ENCODE results near the gene ACTN4. TPM values are rescaled to one million over a fixed set of nuclear protein-coding genes. Genes with fewer than 3 reads are reported as not detected.

ACTN4 gene
- total RNA-seq, 1 donor from 2014 or later, result 197 TPM

DNA sequence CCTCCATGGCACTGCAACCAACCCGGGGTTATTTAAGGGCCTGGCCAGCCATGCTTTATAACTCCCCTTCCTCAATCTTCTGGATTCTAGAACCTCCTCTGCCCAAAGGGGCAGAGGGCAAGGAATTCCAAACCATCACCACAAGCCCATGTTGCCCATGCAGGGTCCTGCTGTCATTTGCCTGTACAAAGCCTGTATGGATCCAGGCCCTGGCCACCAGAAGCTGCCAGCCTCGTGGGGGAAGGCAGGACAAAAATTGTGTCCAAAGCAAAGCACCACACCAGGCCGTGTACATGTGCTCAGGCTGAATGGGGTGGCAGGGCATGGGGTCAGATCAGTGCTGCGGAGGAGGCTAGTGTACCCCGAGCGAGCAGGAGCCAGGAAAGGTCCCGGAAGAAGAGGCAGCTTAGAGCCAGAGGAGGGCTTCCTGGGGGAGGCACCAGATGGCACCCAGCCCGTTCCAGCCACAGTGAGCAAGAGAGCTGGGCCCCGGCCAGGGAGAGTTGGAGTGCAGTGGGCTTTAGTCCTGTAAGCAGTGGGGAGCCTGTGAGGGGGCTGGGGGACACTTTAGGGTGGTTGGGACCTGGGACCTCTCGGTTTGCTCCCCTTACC, 61.1 kb downstream of the ACTN4 start:
- no peaks in the 10 kb centered on the region for H3K9me3 Mint-ChIP-seq
- H3K4me1 Mint-ChIP-seq, result no peaks in the 10 kb centered on the region
- ATAC-seq (ENCODE audit: low read depth) (no peak), DNase-seq (no peak)
- POLR2A ChIA-PET, result no interaction called here
- H3K4me3 Mint-ChIP-seq, result no peak overlapping the region
- TF ChIP-seq, protein P1, sequence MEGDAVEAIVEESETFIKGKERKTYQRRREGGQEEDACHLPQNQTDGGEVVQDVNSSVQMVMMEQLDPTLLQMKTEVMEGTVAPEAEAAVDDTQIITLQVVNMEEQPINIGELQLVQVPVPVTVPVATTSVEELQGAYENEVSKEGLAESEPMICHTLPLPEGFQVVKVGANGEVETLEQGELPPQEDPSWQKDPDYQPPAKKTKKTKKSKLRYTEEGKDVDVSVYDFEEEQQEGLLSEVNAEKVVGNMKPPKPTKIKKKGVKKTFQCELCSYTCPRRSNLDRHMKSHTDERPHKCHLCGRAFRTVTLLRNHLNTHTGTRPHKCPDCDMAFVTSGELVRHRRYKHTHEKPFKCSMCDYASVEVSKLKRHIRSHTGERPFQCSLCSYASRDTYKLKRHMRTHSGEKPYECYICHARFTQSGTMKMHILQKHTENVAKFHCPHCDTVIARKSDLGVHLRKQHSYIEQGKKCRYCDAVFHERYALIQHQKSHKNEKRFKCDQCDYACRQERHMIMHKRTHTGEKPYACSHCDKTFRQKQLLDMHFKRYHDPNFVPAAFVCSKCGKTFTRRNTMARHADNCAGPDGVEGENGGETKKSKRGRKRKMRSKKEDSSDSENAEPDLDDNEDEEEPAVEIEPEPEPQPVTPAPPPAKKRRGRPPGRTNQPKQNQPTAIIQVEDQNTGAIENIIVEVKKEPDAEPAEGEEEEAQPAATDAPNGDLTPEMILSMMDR (IDR thresholded peaks at IDR 0.05), result no peak
- H3K27me3 Mint-ChIP-seq, result no peaks in the 10 kb centered on the region
- intact Hi-C loops (cut with micrococcal nuclease), result no loop called here
- H3K36me3 Mint-ChIP-seq (ENCODE audit: low read depth), result peaks cover 85% of the 10 kb centered on the region
- H3K27ac Mint-ChIP-seq, result no peak overlapping the region
- CTCF ChIA-PET, result no interaction called here

DNA sequence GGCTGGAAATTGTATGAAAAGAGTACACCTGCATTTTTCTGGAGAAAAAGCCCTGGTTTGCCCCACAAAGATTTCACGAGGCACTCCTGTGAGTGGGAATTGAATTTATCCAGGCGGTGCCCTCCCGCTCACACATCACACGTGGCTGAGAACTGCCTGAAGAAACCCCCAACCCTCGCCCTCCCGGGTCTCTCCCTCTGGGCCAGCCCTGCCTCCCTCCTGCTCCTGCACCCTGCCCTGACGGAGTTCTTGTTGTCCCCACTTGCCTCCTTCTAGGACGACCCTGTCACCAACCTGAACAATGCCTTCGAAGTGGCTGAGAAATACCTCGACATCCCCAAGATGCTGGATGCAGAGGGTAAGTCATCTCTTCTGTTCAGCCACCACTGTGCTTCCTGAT, 61.7 kb downstream of the ACTN4 start:
- no peaks in the 10 kb centered on the region for H3K27me3 Mint-ChIP-seq
- ChIA-PET CTCF (no interaction called here), POLR2A (no interaction called here)
- no peak overlapping the region for H3K4me3 Mint-ChIP-seq
- DNase-seq (no peak), ATAC-seq (ENCODE audit: low read depth) (no peak)
- TF ChIP-seq, protein P1 (IDR thresholded peaks at IDR 0.05), result no peak
- H3K27ac Mint-ChIP-seq, result no peak overlapping the region
- intact Hi-C loops (cut with micrococcal nuclease), result no loop called here
- H3K4me1 Mint-ChIP-seq, result no peaks in the 10 kb centered on the region
- no peaks in the 10 kb centered on the region for H3K9me3 Mint-ChIP-seq
- peaks cover 85% of the 10 kb centered on the region for H3K36me3 Mint-ChIP-seq (ENCODE audit: low read depth)

DNA sequence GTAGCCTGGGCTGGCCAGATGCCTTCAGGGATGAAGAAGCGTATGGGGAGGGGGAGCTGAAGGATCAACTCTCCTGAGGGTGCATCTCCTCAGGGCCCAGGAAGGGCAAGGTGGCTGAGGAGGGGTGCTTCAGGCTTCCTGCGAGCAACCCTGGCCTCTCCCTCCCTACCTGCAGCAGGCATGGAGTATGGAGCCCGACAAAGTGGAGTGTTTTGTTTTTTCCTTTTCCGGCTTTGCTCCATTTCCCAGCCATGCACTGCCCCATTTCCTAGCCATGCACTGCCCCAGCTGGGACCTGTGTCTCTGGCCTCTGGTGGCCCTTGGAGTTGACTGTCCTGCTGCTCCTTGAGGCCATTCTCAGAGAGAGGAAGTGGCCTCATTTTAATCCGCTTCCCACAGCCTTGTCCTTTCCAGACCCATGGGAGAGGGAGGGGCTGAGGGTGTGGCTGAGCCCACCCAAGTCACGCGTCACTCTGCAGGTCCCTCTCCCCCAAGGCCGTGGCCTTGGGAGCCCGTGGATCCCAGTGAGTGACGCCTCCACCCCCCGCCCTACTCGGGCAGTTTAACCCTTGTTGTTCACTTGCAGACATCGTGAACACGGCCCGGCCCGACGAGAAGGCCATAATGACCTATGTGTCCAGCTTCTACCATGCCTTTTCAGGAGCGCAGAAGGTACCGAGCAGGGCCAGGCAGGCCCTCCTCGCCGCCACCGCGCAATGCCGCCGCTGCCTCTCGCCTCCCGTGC, 62.4 kb downstream of the ACTN4 start:
- Mint-ChIP-seq H3K4me3 (no peak overlapping the region), H3K36me3 (ENCODE audit: low read depth) (peaks cover 82% of the 10 kb centered on the region), H3K4me1 (no peaks in the 10 kb centered on the region), H3K27ac (no peak overlapping the region), H3K27me3 (no peaks in the 10 kb centered on the region), H3K9me3 (no peaks in the 10 kb centered on the region)
- TF ChIP-seq, protein P1 (IDR thresholded peaks at IDR 0.05), result no peak
- ChIA-PET CTCF (no interaction called here), POLR2A (no interaction called here)
- DNase-seq (no peak), ATAC-seq (ENCODE audit: low read depth) (no peak)
- intact Hi-C loops (cut with micrococcal nuclease), result no loop called here

DNA sequence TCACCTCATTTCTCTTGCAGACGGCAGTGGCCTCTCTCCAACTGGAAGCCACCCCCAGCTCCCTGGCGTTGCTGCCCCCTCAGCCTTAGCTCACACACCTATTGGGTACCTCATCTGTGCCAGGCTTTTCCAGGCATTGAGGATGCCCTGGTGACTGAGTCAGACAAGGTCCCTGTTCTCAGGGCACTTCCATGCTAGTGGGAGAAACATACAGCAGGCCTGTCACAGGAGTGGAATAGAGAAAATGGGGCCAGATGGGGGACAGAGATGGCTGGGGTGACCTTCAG, 62.9 kb downstream of the ACTN4 start:
- H3K36me3 Mint-ChIP-seq (ENCODE audit: low read depth), result peaks cover 78% of the 10 kb centered on the region
- no peaks in the 10 kb centered on the region for H3K4me1 Mint-ChIP-seq
- ChIA-PET POLR2A (interaction anchor here (0.6 kb wide), 1 partner anchor 29 kb away, joined by 5 read pairs; no protein-coding TSS in a partner anchor), CTCF (no interaction called here)
- H3K27me3 Mint-ChIP-seq, result no peaks in the 10 kb centered on the region
- DNase-seq (no peak), ATAC-seq (ENCODE audit: low read depth) (no peak)
- intact Hi-C loops (cut with micrococcal nuclease), result no loop called here
- TF ChIP-seq, protein P1 (IDR thresholded peaks at IDR 0.05), result no peak
- H3K4me3 Mint-ChIP-seq, result no peak overlapping the region
- no peaks in the 10 kb centered on the region for H3K9me3 Mint-ChIP-seq
- H3K27ac Mint-ChIP-seq, result no peak overlapping the region

DNA sequence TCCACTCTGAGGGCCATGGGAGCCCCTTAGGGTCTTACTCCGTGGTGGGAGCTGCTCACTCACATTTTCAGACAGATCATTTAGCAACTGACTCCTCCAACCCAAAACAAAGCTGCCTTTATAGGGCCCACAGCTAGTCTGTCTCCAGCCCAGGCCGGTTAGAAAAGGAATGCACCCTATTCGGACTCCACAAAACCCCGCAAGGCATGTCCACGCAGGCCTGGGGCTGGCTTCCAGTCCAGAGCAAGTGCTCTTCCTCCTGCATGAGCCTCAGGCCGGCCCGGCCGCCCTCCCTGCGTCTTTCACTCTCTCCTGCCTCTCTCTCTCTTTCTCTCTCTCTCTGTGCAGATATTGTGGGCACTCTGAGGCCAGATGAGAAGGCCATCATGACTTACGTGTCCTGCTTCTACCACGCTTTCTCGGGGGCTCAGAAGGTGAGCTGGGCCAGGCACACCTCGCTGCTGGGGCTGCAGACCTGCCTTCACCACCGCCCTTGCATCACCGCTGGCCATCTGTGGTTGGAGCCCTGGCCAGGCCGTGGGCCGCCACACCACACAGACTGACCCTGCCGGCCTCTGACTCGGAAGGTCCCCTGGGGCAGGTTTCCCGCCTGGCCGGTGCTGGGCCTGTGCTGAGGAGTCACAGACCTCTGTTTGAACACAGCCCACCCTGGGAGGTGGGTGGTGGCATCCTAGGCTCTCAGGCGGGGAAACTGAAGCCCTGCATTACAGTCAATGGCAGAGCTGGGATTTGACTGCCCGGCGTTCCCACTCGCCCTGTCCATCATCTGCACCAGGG, 63.7 kb downstream of the ACTN4 start:
- CTCF ChIA-PET, result no interaction called here
- peaks cover 77% of the 10 kb centered on the region for H3K36me3 Mint-ChIP-seq (ENCODE audit: low read depth)
- POLR2A ChIA-PET, result interaction anchor here (0.6 kb wide), 1 partner anchor 28 kb away, joined by 5 read pairs; no protein-coding TSS in a partner anchor
- H3K27me3 Mint-ChIP-seq, result no peaks in the 10 kb centered on the region
- ATAC-seq (ENCODE audit: low read depth), result no peak
- intact Hi-C loops (cut with micrococcal nuclease), result no loop called here
- no peaks in the 10 kb centered on the region for H3K4me1 Mint-ChIP-seq
- no peaks in the 10 kb centered on the region for H3K9me3 Mint-ChIP-seq
- TF ChIP-seq, protein P1 (IDR thresholded peaks at IDR 0.05), result no peak
- H3K27ac Mint-ChIP-seq, result no peak overlapping the region
- no peak overlapping the region for H3K4me3 Mint-ChIP-seq
- DNase-seq, result no peak
